NCI-H748 treated with DMSO at 0.1 percent for 48 hours (cell line): Measurements from ENCODE around the gene ZNF791.
"Not testable (repeated sequence)": the region's sequence is repeated elsewhere in the genome, so short reads cannot be mapped to it uniquely, and the experiment has no call there.

Source experiments
- DNase-seq: peaks from one replicate; lab custom pipeline; 2025; lab: John Stamatoyannopoulos, UW

ZNF791 gene

DNA sequence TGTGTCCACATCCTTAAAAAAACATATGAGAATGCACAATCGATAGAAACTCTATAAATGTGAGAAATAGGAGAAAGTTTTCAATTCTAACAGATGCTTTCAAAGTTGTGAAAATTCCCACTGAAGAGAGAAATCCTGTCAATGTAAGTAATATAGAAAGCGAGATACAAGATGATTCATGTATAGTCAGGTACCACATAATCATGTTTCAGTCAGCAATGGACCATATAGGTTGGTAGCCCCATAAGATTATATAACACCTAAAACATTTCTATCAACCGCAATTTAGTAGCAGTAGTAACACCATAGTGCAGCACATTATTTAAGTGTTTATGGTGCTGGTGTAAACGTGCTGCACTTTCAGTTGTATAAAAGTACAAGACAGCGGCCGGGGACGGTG lies 18.5 kb downstream of the ZNF791 start:
- no peak for DNase-seq

DNA sequence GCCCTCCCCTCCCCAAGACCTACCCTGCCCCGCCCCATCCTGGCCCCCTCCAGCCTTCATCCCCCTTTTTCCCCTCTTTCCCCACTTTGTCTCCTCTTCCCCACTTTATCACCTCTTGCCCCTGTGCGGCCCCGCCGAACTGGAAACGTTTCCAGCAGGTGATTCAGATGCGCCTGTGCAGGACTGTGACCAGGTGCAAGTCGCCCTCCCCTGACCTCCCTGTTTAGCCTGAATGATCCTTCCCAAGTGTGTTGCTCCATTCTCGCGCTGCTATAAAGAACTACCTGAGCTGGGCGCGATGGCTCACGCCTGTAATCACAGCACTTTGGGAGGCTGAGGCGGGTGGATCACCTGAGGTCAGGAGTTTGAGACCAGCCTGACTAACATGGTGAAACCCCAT lies 25.9 kb downstream of the ZNF791 start:
- DNase-seq = no peak

DNA sequence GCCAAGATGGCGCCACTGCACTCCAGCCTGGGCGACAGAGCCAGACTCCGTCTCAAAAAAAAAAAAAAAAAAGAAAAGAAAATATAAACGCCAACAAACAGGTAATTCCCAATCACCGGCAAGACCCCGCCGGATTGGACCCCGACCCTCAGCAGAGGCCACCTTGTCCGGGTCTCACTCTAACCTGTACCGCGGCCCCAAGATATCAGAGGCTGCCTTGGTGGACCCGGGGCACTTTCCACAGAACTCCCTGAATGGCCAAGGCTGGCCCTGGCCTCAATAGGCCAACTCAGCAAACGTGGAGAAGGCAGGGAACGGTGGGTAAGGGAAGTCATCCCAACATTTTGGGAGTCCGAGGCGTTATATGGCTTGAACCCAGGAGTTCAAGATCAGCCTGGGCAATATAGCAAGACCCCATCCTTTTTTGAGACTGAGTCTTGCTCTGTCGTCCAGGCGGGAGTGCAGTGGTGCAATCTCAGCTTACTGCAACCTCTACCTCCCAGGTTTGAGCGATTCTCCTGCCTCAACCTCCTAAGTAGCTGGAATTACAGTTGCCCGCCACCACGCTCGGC lies 28.0 kb downstream of the ZNF791 start:
- DNase-seq = no peak

DNA sequence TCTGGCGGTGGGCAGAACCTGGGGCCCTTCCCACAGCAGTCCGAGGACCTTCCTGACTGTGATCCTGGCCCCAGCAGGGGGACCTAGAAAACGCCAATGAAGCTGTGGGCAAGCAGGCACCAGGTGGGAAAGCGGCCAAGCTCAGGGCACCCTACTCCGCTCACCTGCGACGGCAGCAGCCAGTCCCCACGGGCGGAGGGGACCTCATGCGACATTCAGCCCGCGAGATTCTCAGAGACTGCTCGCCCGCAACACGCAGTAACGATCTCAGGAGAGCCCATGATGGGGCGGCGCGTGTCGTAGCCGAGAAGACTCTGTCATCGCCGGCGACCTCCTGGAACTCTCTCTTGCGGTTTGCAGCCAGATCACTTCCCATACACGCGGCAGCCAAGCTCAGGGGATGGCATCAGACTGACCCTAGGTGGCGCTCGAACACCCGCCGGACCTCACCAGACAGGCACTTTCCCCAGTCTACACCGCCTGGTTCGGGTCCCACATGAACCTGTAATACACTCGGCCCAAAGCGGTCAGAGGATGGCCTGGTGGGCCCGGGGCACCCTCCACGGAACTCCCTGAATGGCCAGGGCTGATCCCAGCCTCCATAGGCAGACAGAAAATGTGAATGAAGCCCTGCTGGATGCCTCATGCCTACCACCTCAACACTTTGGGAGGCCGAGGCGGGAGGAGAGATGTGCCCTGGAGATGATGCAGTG lies 29.3 kb downstream of the ZNF791 start:
- peak; percentile 39 for DNase-seq

DNA sequence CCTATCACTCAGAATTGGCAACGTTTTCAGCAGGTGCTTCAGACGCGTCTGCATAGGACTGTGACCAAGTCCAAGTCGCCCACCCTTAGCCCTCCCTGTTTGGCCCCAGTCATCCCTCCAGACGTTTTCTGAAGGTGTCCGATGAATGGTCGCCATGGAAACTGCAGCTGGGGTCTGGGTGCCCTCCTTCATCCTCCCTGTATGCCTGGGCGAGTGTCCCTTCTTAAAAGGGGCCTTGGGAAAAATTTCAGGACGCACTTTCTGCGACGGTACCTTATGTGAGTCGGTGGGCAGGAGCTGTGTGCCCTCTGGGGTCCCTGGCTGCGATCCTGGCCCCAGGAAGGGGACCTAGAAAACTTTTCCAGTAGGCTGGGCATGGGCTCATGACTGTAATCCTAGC lies 30.7 kb downstream of the ZNF791 start:
- DNase-seq = no peak

DNA sequence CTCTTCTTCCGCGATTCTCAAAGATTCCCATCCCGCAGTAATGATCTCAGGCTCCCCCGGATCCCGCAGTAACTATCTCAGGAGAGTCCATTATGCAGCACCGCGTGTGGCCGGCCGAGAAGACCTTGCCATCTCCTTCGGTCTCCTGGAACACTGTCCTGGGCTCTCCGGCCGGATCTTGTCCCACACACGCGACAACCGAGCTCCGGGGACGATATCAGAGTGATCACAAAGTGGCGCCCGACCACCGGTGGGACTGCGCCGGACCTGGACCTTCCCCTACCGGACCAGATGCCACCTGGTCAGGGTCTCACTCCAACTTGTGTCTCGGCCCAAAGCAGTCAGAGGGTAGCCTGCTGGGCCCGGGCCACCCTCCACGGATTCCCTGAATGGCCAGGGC lies 31.8 kb downstream of the ZNF791 start:
- DNase-seq = no peak

DNA sequence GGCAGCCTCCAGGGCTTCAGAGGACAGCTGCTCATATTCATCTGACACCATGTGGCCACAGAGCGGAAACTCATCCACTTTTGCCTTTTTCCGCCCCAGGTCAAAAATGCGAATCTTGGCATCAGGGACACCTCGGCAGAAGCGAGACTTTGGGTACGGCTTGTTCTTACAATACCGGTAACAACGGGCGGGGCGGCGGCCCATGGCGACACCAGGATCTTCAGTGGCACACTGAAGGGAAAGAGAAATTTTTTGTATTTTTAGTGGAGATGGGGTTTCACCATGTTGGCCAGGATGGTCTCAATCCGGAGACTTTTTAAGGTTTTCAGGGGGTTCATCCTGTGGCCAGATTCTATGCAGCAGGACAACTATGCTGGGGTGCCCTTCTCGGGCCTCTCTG lies 33.0 kb downstream of the ZNF791 start:
- not testable (repeated sequence) for DNase-seq

DNA sequence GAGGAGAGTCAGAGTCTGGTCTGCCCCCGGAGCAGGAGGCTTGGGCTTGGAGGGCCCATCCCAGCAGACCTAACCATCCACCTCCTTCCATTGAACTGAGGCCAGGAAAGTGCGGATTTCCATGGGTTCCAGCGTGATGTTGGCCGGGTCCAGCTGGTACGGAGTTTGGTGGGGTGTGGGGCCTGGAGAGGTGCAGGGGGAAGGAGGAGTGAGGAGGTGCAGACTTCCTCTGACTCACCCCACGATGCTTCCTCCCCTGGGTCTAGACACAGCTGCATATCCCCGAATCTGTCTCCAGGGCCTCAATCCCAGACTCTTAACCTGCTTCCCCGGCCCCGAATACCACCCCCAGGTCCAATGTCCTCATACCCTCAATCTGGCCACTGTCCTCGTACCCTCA lies 35.8 kb downstream of the ZNF791 start:
- no peak for DNase-seq

DNA sequence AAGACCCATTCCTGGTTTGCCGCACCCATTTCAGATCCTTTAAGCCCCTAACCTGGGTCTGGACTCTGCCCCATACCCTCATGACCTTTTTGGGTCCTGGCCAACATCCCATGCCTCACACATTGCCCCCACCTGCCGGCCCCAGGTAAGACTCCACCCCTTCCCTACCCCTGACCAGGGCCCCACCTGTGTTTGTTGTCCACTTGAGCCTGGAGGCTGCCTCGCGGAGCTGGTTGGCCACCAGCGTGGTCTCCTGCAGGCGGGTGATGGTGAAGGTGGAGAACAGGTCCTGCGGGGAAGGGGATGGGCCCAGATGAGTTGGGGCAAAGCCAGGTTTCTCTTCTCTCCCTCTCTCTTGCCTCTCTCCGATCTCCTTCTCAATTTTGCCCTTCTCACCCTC lies 36.3 kb downstream of the ZNF791 start:
- no peak for DNase-seq

DNA sequence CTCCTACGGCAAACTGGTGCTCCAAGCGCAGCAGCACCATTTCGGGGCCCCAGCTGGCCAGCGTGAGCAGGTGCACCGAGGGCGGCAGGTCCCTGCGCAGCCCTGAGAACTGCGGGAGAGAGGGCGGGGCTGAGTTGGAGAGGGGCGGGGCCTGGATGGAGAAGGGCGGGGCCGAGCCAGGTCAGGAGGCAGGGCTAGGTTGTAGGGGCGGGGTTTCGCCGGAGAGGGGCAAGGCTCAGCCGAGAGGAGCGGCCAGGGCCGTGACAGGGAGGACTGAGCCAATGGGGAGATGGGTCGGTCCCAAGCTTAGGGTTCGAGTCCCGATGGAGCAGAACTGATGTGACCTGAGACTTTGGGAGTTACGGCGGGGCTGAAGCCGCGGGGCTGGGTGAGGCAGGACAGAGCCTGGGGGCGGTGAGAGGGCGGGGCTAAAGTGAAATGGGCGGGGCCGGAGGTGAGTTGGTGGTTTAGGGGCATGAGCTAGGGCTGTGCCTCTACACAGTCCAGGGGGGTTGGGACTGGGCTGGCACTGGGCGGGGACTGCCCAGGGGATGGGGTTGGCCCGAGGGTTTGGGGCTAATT lies 36.9 kb downstream of the ZNF791 start:
- DNase-seq = peak; percentile 2

DNA sequence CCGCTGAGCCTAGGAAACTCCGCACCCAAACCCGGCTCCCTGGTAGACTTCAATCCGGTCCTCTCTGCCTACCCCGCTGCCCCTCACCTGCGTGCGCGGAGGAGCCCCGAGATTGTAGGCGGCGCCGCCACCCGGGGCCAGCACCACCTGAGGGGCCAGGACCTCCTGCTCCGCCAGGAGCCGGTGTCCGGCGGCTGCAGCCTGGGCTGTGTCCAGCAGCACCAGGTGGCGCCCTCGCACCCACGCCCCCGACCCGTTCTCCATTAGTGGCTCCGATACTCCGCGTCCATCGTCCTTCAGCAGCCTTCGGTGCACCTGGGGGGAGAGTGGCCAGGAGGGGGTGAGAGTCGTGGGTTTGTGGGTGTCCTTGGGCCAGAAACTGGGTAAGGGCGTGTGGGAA lies 37.4 kb downstream of the ZNF791 start:
- no peak for DNase-seq

DNA sequence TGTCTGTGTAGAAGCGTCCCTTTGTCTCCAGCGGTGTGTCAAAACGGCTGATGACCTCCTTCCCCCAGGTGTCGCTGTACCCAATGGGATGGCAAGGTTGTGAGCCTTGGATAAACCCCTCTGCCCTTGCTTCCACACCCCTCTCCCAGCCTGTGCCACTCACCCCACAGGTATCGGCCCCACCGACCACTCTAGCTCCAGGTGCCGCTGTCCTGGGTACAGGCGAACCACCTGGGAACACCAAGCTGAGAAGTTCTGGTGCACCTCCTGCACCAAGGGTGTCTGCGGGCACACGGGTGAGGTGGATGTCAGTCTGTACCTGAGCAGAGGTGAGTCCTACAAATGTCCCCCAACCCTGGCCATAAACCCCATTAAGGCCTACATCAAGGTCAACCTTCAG lies 39.2 kb downstream of the ZNF791 start:
- no peak for DNase-seq

DNA sequence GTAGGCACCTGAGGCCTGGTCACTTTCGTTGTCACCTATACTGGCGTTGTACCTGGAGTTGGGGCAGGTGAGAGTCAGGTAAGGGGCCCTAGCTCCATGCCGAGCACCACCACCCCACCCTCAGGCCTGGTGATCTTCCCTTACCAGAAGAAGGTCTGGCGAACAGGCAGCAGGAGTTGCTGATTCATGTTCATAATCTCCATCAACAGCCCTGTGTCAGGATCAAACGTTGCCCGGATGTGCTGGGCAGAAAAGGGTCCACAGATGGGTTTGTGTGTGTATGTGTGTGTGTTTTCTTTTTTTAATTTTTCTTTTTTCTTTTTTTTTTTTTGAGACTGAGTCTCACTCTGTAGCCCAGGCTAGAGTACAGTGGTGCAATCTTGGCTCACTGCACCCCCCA lies 41.5 kb downstream of the ZNF791 start:
- no peak for DNase-seq

DNA sequence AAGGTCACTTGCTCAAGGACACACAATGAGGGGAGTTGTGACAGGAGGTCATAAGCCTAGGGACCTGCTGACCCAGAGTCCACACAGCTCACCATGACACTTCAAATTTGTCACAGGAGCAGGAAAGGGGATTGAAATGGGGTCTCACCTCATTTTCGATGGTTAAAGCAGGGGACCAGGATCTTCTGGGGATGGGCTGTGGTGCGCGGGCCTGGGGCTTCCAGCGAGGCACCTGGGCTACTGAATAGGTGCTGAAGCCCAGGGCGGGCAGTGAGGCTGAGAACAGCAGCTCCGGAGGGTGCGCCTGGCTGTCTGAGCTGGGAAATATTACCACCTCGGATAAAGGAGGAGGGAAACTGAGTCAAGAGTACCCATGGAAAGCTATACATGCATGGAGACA lies 44.8 kb downstream of the ZNF791 start:
- no peak for DNase-seq

DNA sequence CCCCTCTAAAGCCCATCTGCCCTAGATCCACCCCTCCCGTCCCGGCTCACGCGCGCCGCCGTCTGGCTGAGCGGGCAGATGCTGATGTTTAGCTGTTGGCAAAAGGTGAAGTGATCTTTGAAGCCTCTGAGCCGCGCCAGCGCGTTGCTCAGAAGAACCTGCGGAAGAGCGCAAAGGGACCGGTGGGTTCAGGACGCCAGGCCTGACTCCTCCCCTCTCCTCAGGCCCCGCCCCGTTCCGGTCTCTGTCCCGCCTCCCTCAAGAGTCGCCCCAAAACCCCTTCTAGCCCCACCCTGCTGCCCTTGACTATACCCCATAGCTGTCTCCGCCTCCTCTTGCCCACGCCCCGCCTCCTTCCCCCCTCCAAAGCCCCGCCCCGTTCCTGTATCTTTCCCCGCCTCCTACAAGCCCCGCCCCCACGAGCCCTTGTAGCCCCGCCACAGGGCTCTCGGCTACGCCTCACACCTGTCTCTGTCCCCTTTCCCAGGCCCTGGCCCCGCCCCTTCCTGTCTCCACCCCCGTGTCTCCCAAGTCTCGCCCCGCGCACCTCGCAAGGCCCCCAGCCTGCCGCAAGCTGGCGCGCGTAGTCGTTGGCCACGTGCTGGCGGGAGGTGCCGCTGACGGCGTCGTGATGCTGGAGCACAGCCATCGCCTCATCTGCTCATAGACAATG lies 46.3 kb downstream of the ZNF791 start:
- DNase-seq = no peak

DNA sequence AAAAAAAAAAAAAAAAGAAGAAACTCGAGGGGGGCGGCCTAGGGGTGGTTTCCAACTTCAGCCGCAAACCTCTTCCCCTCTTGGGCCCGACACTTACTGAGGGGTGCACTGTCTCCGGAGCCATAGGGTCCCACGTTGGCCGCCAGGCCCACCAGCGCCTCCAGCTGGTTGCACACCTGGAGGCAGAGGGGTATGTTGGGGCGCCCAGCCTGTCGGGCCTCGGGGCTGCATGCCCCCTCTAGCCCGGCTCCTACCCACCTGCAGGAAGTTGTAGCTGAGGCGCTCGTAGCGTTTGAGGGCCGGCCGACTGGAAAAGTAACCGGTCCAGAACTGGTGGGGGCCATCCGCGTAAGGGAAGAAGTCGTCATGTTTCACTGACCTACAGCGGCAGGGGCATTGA lies 47.2 kb downstream of the ZNF791 start:
- DNase-seq = no peak

DNA sequence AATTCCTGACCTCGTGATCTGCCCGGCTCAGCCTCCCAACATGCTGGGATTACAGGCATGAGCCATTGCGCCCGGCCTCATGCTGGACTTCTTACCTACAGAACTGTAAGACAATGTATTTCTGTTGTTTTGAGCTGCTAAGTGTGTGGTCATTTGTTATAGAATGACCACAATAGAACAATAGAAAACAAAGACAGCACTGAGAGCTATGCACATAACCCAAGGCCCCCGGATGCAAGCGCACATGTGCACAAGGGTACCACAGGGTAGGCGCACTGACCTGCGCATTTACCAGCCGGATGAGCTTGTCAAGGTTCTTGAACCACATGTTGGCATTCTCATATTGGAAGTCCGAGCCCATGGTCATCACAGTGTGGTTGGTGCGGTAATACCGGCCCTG lies 50.3 kb downstream of the ZNF791 start:
- no peak for DNase-seq

DNA sequence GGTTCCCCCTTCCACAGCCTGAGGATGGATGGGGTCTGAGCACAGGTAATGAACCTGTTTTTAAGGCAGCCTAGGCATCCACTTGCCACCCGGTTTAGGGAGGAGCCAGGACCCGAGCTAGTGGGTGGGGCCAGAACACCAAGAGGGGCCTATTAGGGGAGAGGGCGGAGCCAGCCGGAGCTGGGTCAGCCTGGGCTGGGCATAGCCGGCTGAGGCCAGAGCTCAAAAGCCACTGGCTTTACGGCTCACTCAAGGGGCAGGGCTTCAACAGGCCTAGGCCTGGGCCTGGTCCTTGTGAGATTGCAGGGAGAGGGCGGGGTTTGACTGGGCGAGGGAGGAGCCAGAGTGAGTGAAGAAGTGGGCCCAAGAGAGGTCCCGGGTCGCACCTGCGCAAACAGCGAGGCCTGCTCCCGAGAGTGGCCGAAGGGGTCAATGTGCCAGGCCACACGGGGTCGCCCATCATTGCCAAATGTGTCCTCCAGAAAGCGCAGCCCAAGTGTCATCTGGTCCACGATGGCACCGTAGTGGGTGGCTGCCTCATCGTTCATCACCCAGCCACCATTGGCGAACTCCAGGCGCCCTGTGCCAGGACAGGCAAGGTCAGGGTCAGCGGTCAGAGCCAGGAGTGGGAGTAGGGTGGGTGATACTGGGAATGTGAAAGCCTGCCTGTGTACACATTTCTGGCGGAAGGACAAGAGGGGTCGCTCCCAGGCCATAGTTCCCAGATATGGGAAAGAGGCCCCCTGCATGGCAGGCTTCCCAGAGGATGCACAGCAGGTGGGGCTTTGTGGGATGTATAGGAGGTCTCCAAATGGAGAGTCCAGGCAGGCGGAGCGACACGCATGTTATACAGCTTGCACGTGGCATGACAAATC lies 53.9 kb downstream of the ZNF791 start:
- no peak for DNase-seq

DNA sequence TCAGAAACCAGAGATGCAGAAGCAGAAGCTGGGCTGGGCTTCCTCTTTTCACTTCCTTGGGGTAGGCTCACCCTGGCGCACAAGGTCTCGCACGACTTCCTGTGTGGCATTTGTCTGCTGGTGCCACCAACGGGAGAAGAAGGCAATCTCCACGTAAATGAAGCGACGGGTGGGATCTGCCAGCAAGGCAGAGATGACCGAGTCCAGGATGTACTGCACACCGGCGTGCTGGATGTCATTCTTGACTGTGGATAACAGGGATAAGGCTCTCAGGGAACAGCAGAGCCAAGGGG lies 54.5 kb downstream of the ZNF791 start:
- DNase-seq = no peak

DNA sequence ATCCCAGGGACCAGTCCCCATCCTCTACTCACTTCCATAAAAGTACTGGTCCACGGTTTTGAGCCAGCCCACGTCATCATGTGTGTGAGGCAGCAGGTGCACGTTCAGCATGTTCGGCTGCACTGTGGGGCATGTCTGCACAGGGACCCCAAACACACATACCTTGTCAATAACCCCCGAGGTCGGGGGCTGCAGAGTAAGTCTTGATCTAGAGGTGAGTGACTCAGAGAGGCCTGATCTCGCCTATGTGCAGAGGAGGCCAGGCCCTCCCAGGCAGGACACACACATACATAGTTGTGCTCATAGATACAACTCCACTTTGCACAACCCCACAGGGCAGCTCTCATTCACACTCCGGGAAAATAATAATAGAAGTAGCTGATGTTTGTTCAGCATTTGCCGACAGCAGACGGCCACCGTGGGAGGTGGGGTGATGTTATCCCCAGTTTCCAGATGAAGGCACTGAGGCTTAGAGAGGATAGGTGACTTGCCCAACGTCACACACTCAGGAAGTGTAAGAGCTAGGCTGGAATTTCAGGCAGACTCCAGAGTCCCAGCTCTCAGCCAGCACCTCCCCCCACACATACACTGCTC lies 55.0 kb downstream of the ZNF791 start:
- DNase-seq = no peak

DNA sequence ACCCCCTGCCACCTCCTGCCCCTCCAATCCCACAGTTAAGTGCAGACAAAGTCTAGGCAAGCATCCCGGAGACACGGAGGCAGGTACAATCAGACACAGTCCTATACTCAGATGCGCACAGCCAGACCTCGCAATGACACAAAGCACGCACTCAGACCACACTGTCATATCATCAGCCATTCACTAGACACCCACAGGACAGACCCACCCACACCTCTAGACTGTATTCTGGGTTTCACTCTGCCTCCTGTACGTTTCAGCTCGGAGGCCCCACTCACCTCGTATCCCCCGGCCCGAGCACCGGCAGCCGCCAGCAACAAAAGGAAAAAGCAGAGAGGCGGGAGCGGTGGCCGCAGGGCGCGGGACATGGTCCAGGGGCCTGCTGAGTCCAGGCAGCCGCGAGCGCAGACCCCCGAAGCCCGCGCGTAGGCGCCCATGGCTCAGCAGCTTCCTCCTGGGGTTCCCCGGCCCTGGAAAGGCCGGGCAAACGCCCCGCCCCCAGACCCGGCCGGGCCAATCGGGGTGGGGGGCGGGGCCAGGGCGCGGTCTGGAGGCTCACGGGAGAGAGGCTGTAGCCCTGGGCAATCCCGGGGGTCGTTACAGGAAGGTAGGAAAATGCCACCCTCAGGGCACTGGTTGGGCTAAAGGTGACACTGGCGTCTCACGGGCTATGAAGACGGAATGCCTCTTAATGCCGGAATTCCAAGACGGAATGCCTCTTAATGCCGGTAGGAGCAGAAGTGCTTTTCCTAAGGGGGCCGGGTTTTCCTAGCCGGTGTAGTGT lies 55.7 kb downstream of the ZNF791 start, which contains the start of the genes MAN2B1 and WDR83:
Gene MAN2B1, minus strand, starts transcription at position 478 of the 784 bp plus-strand sequence. Its CDS starts 41 bp downstream, at position 437.
Gene WDR83, plus strand, starts transcription at position 543 of the 784 bp plus-strand sequence. CDS start 2,984 bp downstream, outside the sequence.
- peak; percentile 10 for DNase-seq
